ENCODE results near the gene MTMR2.

GRCh38 chr11:95845167-95845566, 78.7 kb downstream of the MTMR2 start:
- TF ChIP-seq ZNF274 (IDR thresholded peaks at IDR 0.05; ENCODE audit: low read depth, low read length), result no peak
- no peak for TF ChIP-seq YY1 (IDR thresholded peaks at IDR 0.05; ENCODE audit: insufficient read depth, insufficient read length)
- no peak for TF ChIP-seq SUZ12 (IDR thresholded peaks at IDR 0.05; ENCODE audit: extremely low read depth, insufficient read depth, insufficient read length)
